Mesendoderm (in vitro differentiated cells): Measurements from ENCODE around the gene KRT33A.

Experiments
- DNase-seq: peaks from one replicate; pipeline ENCODE4 v3.0.0; 2013
- H2AK5ac ChIP-seq: 2 replicates; pipeline ENCODE4 v1.6.1; 2013; ENCODE audit warnings: low read length, inconsistent platforms
- H2BK120ac ChIP-seq: 2 replicates; pipeline ENCODE4 v1.6.1; 2013; ENCODE audit warnings: low read depth, mild to moderate bottlenecking, low read length, moderate library complexity, mixed read lengths
- H2BK15ac ChIP-seq: replicated peaks from 2 replicates; pipeline ENCODE4 v1.6.1; 2013; ENCODE audit warnings: low read depth, mild to moderate bottlenecking, moderate library complexity
- H2BK5ac ChIP-seq: 2 replicates; pipeline ENCODE4 v1.6.1; 2013; ENCODE audit warnings: low read length, inconsistent platforms
- H3K18ac ChIP-seq: 2 replicates; pipeline ENCODE4 v1.6.1; 2013; ENCODE audit warnings: mild to moderate bottlenecking, low read length, mixed read lengths
- H3K23ac ChIP-seq: one replicate; pipeline ENCODE4 v1.6.1; 2013; ENCODE audit warnings: low read length
- H3K27ac ChIP-seq: 2 replicates; pipeline ENCODE4 v1.5.1; 2013; ENCODE audit warnings: low read depth, mild to moderate bottlenecking, inconsistent platforms, low read length, moderate library complexity
- H3K27me3 ChIP-seq: 2 replicates; pipeline ENCODE4 v1.6.1; 2013; ENCODE audit warnings: low read length, control low read depth, mild to moderate bottlenecking, inconsistent platforms; ENCODE audit not compliant: insufficient read depth, poor library complexity
- H3K36me3 ChIP-seq: 2 replicates; pipeline ENCODE4 v1.6.1; 2013; ENCODE audit warnings: low read length, inconsistent platforms; ENCODE audit not compliant: control insufficient read depth, insufficient read depth
- H3K4ac ChIP-seq: one replicate; pipeline ENCODE4 v1.6.1; 2013; ENCODE audit warnings: low read depth, mild to moderate bottlenecking, low read length, moderate library complexity
- H3K4me1 ChIP-seq: 2 replicates; pipeline ENCODE4 v1.6.1; 2013; ENCODE audit warnings: low read depth, low read length, inconsistent platforms; ENCODE audit not compliant: control insufficient read depth
- H3K4me2 ChIP-seq: 2 replicates; pipeline ENCODE4 v1.6.1; 2013; ENCODE audit warnings: low read length
- H3K4me3 ChIP-seq: 2 replicates; pipeline ENCODE4 v1.5.1; 2013; ENCODE audit warnings: mild to moderate bottlenecking, low read length
- H3K56ac ChIP-seq: one replicate; pipeline ENCODE4 v1.6.1; 2013; ENCODE audit warnings: low read length
- H3K79me1 ChIP-seq: 2 replicates; pipeline ENCODE4 v1.6.1; 2013; ENCODE audit warnings: low read length, inconsistent platforms
- H3K79me2 ChIP-seq: 2 replicates; pipeline ENCODE4 v1.6.1; 2013; ENCODE audit warnings: mild to moderate bottlenecking, low read length; ENCODE audit not compliant: control insufficient read depth, insufficient read depth
- H3K9ac ChIP-seq: 2 replicates; pipeline ENCODE4 v1.6.1; 2013; ENCODE audit warnings: low read length, inconsistent platforms
- H4K5ac ChIP-seq: one replicate; pipeline ENCODE4 v1.6.1; 2013; ENCODE audit warnings: low read length
- H4K8ac ChIP-seq: one replicate; pipeline ENCODE4 v1.6.1; 2013; ENCODE audit warnings: low read depth, mild to moderate bottlenecking, control low read depth, low read length, moderate library complexity
- WGBS: extraction: QIAGEN DNeasy Blood & Tissue Kit; methylation state at CpG from one replicate; pipeline ENCODE4 v1.1.7; 2013; ENCODE audit warnings: low lambda C conversion rate, missing lambda C conversion rate; ENCODE audit not compliant: insufficient coverage; ENCODE audit errors: extremely low coverage; 5-methylcytosine and 5-hydroxymethylcytosine counted together

The KRT33A gene

DNA sequence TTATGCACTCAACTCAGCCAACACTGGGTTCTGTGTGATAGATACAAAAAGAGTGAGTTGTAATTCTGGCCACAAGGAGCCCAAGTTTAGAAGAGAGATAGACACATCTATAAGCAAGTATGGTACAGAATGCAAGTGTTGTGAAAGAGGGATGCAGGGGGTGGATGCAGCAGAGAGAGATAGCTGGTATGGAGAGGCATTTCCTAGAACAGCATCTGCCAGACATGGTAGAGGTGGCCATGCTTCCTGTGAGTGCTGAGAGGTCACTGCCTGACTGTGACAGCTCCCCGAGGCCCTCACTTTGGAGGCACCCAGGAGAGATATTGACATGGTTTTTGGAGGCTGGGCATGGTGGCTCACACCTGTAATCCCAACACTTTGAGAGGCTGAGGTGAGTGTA, 39.5 kb downstream of the KRT33A start:
- H3K27ac ChIP-seq: no peak overlapping the region
- H4K8ac ChIP-seq: no peak overlapping the region
- no peak overlapping the region for H3K23ac ChIP-seq
- no peaks in the 10 kb centered on the region for H3K79me1 ChIP-seq
- no peak overlapping the region for H3K4me2 ChIP-seq
- H2AK5ac ChIP-seq: no peak overlapping the region
- no peak overlapping the region for H3K4ac ChIP-seq
- DNase-seq: no peak
- no peak overlapping the region for H2BK15ac ChIP-seq
- H3K27me3 ChIP-seq: no peaks in the 10 kb centered on the region
- H3K4me3 ChIP-seq: no peak overlapping the region
- H3K18ac ChIP-seq: no peak overlapping the region
- no CpG with 5 or more reads among the region's 1 CpG for WGBS
- H2BK5ac ChIP-seq: no peak overlapping the region
- no peaks in the 10 kb centered on the region for H3K36me3 ChIP-seq
- H4K5ac ChIP-seq: no peak overlapping the region
- H3K56ac ChIP-seq: no peak overlapping the region
- H3K4me1 ChIP-seq: no peaks in the 10 kb centered on the region
- no peak overlapping the region for H3K9ac ChIP-seq
- no peak overlapping the region for H2BK120ac ChIP-seq
- no peaks in the 10 kb centered on the region for H3K79me2 ChIP-seq

DNA sequence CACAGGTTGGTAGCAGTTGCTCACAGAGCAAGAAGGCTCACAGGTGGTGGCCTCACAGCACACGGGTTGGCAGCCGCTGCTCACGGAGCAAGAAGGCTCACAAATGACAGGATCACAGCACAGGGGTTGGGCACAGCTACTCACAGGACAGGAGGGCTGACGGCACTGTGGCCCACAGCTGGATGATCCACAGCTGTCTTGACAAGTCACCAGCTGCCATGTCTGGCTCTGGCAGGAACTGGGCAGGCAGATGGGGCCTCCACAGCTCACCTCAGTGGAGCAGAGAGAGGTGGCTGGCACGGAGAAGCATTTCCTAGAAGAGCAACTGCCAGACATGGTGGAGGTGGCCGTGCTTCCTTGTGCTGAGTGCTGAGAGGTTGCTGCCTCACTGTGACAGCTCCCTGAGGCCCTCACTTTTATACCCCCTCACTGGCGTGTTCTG, 41.7 kb downstream of the KRT33A start, which contains the start of gene KRTAP16-1:
Gene KRTAP16-1, minus strand, starts transcription at position 392 of the 442 bp plus-strand sequence. Its CDS starts 56 bp downstream, at position 336.
- DNase-seq: no peak
- Histone ChIP-seq H3K9ac (no peak within 1 kb of the TSS), H3K27me3 (no peaks in the 10 kb centered on the region), H2BK120ac (no peak within 1 kb of the TSS), H3K23ac (no peak within 1 kb of the TSS), H3K4me2 (no peak within 1 kb of the TSS), H2BK15ac (no peak within 1 kb of the TSS), H3K36me3 (no peaks in the 10 kb centered on the region), H3K4me1 (no peaks in the 10 kb centered on the region), H3K79me1 (no peaks in the 10 kb centered on the region), H3K79me2 (no peaks in the 10 kb centered on the region), H3K27ac (no peak within 1 kb of the TSS), H3K4me3 (no peak within 1 kb of the TSS), H3K18ac (no peak within 1 kb of the TSS), H3K56ac (no peak within 1 kb of the TSS), H2AK5ac (no peak within 1 kb of the TSS), H4K5ac (no peak within 1 kb of the TSS), H2BK5ac (no peak within 1 kb of the TSS), H4K8ac (no peak within 1 kb of the TSS), H3K4ac (no peak within 1 kb of the TSS)
- WGBS: no CpG with 5 or more reads among the region's 7 CpGs

DNA sequence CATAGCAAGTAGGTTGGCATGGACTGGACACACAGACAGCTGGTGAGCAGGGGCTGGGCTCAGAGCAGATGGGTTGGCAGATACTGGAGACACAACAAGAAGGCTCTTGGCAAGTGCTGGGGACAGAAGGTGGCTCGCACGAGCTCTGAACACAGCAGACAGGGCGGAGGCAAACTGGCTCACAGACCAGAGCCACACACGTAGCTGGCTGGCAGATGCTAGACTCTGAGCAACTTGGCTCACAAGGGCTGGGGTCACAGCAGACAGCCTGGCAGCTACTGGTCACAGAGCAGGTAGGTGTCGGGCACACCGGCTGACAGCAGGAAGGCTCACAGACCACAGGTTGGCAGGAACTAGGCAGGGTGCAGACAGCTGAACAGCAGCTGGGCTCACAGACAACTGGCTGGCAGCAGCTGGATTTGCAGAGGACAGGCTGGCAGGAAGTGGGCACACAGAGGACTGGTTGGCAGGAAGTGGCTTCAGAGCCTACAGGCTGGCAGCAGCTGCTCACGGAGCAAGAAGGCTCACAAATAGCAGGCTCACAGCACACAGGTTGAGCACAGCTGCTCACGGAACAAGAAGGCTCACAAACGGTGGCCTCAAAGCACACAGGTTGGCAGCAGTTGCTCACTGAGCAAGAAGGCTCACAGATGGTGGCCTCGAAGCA, 42.2 kb downstream of the KRT33A start:
- Histone ChIP-seq H2BK15ac (no peak overlapping the region), H3K4me3 (no peak overlapping the region), H3K27me3 (no peaks in the 10 kb centered on the region), H4K5ac (no peak overlapping the region), H3K18ac (no peak overlapping the region), H3K27ac (no peak overlapping the region), H3K79me1 (no peaks in the 10 kb centered on the region), H3K4me1 (no peaks in the 10 kb centered on the region), H3K79me2 (no peaks in the 10 kb centered on the region), H3K9ac (no peak overlapping the region), H2BK5ac (no peak overlapping the region), H3K56ac (no peak overlapping the region), H2BK120ac (no peak overlapping the region), H2AK5ac (no peak overlapping the region), H3K36me3 (no peaks in the 10 kb centered on the region), H4K8ac (no peak overlapping the region), H3K4me2 (no peak overlapping the region), H3K23ac (no peak overlapping the region), H3K4ac (no peak overlapping the region)
- no peak for DNase-seq
- no CpG with 5 or more reads among the region's 10 CpGs for WGBS

DNA sequence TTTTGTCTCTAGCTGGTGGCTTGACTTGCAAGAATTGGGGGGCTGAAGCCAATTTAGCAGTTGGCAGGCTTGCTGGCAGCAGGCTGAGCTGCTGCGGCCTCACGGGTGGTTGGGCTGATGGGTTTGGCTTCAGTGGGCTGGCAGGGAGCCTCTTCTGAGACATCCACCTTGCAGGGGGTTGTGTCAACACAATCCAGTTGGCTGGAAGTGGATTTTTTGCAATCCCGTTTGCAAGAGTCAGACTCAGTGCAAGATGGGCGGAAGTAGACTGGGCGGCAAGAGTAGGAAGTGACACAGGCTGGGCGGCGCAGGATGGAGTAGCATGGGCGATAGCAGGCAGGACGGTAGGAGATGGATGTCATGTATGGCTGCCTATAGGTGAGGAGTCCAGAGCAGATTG, 43.0 kb downstream of the KRT33A start:
- no peak overlapping the region for H3K4ac ChIP-seq
- no peaks in the 10 kb centered on the region for H3K79me1 ChIP-seq
- no peaks in the 10 kb centered on the region for H3K4me1 ChIP-seq
- H2BK15ac ChIP-seq: no peak overlapping the region
- no peak overlapping the region for H3K27ac ChIP-seq
- H4K5ac ChIP-seq: no peak overlapping the region
- no peak overlapping the region for H3K23ac ChIP-seq
- no peak overlapping the region for H3K56ac ChIP-seq
- H2AK5ac ChIP-seq: no peak overlapping the region
- DNase-seq: no peak
- no peak overlapping the region for H2BK120ac ChIP-seq
- no peak overlapping the region for H4K8ac ChIP-seq
- no peak overlapping the region for H3K4me3 ChIP-seq
- no peak overlapping the region for H2BK5ac ChIP-seq
- no peaks in the 10 kb centered on the region for H3K36me3 ChIP-seq
- no peak overlapping the region for H3K18ac ChIP-seq
- no peak overlapping the region for H3K4me2 ChIP-seq
- no peaks in the 10 kb centered on the region for H3K27me3 ChIP-seq
- no CpG with 5 or more reads among the region's 9 CpGs for whole genome bisulfite sequencing
- no peak overlapping the region for H3K9ac ChIP-seq
- H3K79me2 ChIP-seq: no peaks in the 10 kb centered on the region

DNA sequence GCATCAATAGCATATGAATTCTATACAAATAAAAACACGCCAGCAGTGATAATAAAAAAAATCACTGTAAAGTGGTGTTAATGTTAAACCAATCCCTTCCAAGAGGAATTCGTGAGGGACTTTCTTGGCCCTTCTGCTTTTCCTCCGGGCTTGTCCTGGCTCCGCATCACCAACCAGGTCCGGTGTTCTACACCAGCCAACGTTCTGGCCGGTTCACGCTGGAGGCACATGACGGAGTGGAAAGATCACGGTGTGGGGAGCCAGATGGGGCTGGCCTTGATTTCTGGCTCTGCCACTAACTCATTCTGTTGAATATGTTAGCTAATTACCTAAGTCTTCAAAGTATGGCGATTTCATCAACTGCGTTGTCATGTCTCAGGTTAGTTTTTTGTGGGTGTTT, 46.5 kb downstream of the KRT33A start:
- no peak overlapping the region for H3K4me2 ChIP-seq
- no peak overlapping the region for H4K8ac ChIP-seq
- no peak overlapping the region for H3K23ac ChIP-seq
- no peaks in the 10 kb centered on the region for H3K79me1 ChIP-seq
- no peak overlapping the region for H3K56ac ChIP-seq
- H2BK120ac ChIP-seq: no peak overlapping the region
- H3K27me3 ChIP-seq: no peaks in the 10 kb centered on the region
- no peak overlapping the region for H3K18ac ChIP-seq
- H3K27ac ChIP-seq: no peak overlapping the region
- no peaks in the 10 kb centered on the region for H3K36me3 ChIP-seq
- DNase-seq: no peak
- H3K4me3 ChIP-seq: no peak overlapping the region
- no peak overlapping the region for H4K5ac ChIP-seq
- no peak overlapping the region for H2AK5ac ChIP-seq
- no peaks in the 10 kb centered on the region for H3K79me2 ChIP-seq
- H3K4me1 ChIP-seq: no peaks in the 10 kb centered on the region
- H2BK15ac ChIP-seq: no peak overlapping the region
- no peak overlapping the region for H3K9ac ChIP-seq
- H2BK5ac ChIP-seq: no peak overlapping the region
- no CpG with 5 or more reads among the region's 12 CpGs for WGBS
- no peak overlapping the region for H3K4ac ChIP-seq

DNA sequence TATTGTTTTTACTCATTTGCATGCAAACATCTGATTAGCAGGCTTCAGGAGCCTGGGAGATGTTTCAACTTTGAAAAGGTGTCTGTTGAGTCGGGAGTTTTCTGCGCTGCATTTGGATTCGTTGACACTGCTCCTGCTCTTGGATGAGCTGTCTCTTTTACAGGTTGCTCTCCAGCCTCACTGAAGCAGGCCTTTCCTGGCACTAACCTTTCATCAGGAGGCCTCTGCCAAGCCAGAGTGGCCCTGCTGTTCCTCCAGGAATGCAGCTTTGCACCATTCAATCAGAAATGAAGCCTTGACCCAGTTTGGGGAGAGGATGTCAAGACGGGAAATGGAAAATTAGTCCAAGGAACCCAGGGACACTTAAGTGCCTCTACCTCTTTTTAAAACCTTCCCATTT, 47.6 kb downstream of the KRT33A start:
- H3K4me2 ChIP-seq: no peak overlapping the region
- H2BK5ac ChIP-seq: no peak overlapping the region
- no peak overlapping the region for H3K23ac ChIP-seq
- no peak for DNase-seq
- H3K79me2 ChIP-seq: no peaks in the 10 kb centered on the region
- WGBS: no CpG with 5 or more reads among the region's 4 CpGs
- no peak overlapping the region for H4K8ac ChIP-seq
- H3K36me3 ChIP-seq: no peaks in the 10 kb centered on the region
- H2BK15ac ChIP-seq: no peak overlapping the region
- no peak overlapping the region for H4K5ac ChIP-seq
- no peak overlapping the region for H2BK120ac ChIP-seq
- no peak overlapping the region for H3K18ac ChIP-seq
- H3K4ac ChIP-seq: no peak overlapping the region
- H3K79me1 ChIP-seq: no peaks in the 10 kb centered on the region
- H2AK5ac ChIP-seq: no peak overlapping the region
- H3K4me3 ChIP-seq: no peak overlapping the region
- no peak overlapping the region for H3K27ac ChIP-seq
- no peaks in the 10 kb centered on the region for H3K4me1 ChIP-seq
- H3K9ac ChIP-seq: no peak overlapping the region
- no peaks in the 10 kb centered on the region for H3K27me3 ChIP-seq
- no peak overlapping the region for H3K56ac ChIP-seq
